Measurements from ENCODE around the gene ROBO2. TPM values are rescaled to one million over a fixed set of nuclear protein-coding genes. Genes with fewer than 3 reads are reported as not detected.

Gene ROBO2
- total RNA-seq, 3 donors from 2014 or later, result not detected

GRCh38 chr3:77553240-77553639, 513.3 kb downstream of the ROBO2 start:
- ATAC-seq (no peak), DNase-seq (no peak)
- H3K36me3 Mint-ChIP-seq (ENCODE audit: insufficient read depth), result no peaks in the 10 kb centered on the region
- H3K9me3 Mint-ChIP-seq, result peaks cover 11% of the 10 kb centered on the region
- H3K4me1 Mint-ChIP-seq (ENCODE audit: low read depth), result no peaks in the 10 kb centered on the region
- no peak overlapping the region for H3K4me3 Mint-ChIP-seq
- H3K27me3 Mint-ChIP-seq (ENCODE audit: low read depth), result no peaks in the 10 kb centered on the region

- Mint-ChIP-seq H3K36me3 (ENCODE audit: insufficient read depth) (no peaks in the 10 kb centered on the region), H3K9me3 (peaks cover 24% of the 10 kb centered on the region), H3K4me3 (no peak overlapping the region), H3K4me1 (ENCODE audit: low read depth) (no peaks in the 10 kb centered on the region), H3K27me3 (ENCODE audit: low read depth) (no peaks in the 10 kb centered on the region)
- DNase-seq (no peak), ATAC-seq (no peak)
Observed at GRCh38 chr3:77562089-77562488, 522.2 kb downstream of the ROBO2 start.

GRCh38 chr3:77563012-77563411, 523.1 kb downstream of the ROBO2 start:
- no peaks in the 10 kb centered on the region for H3K36me3 Mint-ChIP-seq (ENCODE audit: insufficient read depth)
- H3K4me1 Mint-ChIP-seq (ENCODE audit: low read depth), result no peaks in the 10 kb centered on the region
- H3K9me3 Mint-ChIP-seq, result peaks cover 24% of the 10 kb centered on the region
- DNase-seq, result no peak
- no peak for ATAC-seq
- no peaks in the 10 kb centered on the region for H3K27me3 Mint-ChIP-seq (ENCODE audit: low read depth)
- no peak overlapping the region for H3K4me3 Mint-ChIP-seq

- DNase-seq (no peak), ATAC-seq (no peak)
- peaks cover 20% of the 10 kb centered on the region for H3K9me3 Mint-ChIP-seq
- H3K4me3 Mint-ChIP-seq, result no peak overlapping the region
- H3K27me3 Mint-ChIP-seq (ENCODE audit: low read depth), result no peaks in the 10 kb centered on the region
- H3K4me1 Mint-ChIP-seq (ENCODE audit: low read depth), result no peaks in the 10 kb centered on the region
- no peaks in the 10 kb centered on the region for H3K36me3 Mint-ChIP-seq (ENCODE audit: insufficient read depth)
Observed at GRCh38 chr3:77566055-77566454, 526.2 kb downstream of the ROBO2 start.

GRCh38 chr3:77571971-77572715, 532.2 kb downstream of the ROBO2 start:
- no peaks in the 10 kb centered on the region for H3K36me3 Mint-ChIP-seq (ENCODE audit: insufficient read depth)
- H3K4me3 Mint-ChIP-seq, result no peak overlapping the region
- ATAC-seq, result no peak
- no peaks in the 10 kb centered on the region for H3K4me1 Mint-ChIP-seq (ENCODE audit: low read depth)
- H3K27me3 Mint-ChIP-seq (ENCODE audit: low read depth), result no peaks in the 10 kb centered on the region
- no peak for DNase-seq
- H3K9me3 Mint-ChIP-seq, result peaks cover 12% of the 10 kb centered on the region

- Mint-ChIP-seq H3K4me1 (ENCODE audit: low read depth) (no peaks in the 10 kb centered on the region), H3K27me3 (ENCODE audit: low read depth) (no peaks in the 10 kb centered on the region), H3K9me3 (peaks cover 5% of the 10 kb centered on the region), H3K4me3 (no peak overlapping the region), H3K36me3 (ENCODE audit: insufficient read depth) (no peaks in the 10 kb centered on the region)
- no peak for DNase-seq
- ATAC-seq, result no peak
Observed at GRCh38 chr3:77577264-77577663, 537.4 kb downstream of the ROBO2 start.

GRCh38 chr3:77586216-77586615, 546.3 kb downstream of the ROBO2 start:
- H3K4me3 Mint-ChIP-seq, result no peak overlapping the region
- no peaks in the 10 kb centered on the region for H3K36me3 Mint-ChIP-seq (ENCODE audit: insufficient read depth)
- no peak for ATAC-seq
- no peak for DNase-seq
- peaks cover 15% of the 10 kb centered on the region for H3K9me3 Mint-ChIP-seq
- H3K4me1 Mint-ChIP-seq (ENCODE audit: low read depth), result no peaks in the 10 kb centered on the region
- H3K27me3 Mint-ChIP-seq (ENCODE audit: low read depth), result no peaks in the 10 kb centered on the region

- ATAC-seq (no peak), DNase-seq (no peak)
- Mint-ChIP-seq H3K9me3 (peaks cover 11% of the 10 kb centered on the region), H3K4me3 (no peak overlapping the region), H3K4me1 (ENCODE audit: low read depth) (no peaks in the 10 kb centered on the region), H3K36me3 (ENCODE audit: insufficient read depth) (no peaks in the 10 kb centered on the region), H3K27me3 (ENCODE audit: low read depth) (no peaks in the 10 kb centered on the region)
Observed at GRCh38 chr3:77588863-77589262, 549.0 kb downstream of the ROBO2 start.

GRCh38 chr3:77590191-77590590, 550.3 kb downstream of the ROBO2 start:
- no peaks in the 10 kb centered on the region for H3K27me3 Mint-ChIP-seq (ENCODE audit: low read depth)

GRCh38 chr3:77595371-77595870, 555.5 kb downstream of the ROBO2 start:
- no peaks in the 10 kb centered on the region for H3K27me3 Mint-ChIP-seq (ENCODE audit: low read depth)
- no peak for ATAC-seq
- no peak overlapping the region for H3K4me3 Mint-ChIP-seq
- no peak for DNase-seq
- no peaks in the 10 kb centered on the region for H3K36me3 Mint-ChIP-seq (ENCODE audit: insufficient read depth)
- H3K4me1 Mint-ChIP-seq (ENCODE audit: low read depth), result no peaks in the 10 kb centered on the region
- peaks cover 4% of the 10 kb centered on the region for H3K9me3 Mint-ChIP-seq

More at GRCh38 chr3:77590191-77590590, 550.3 kb downstream of the ROBO2 start:
- Mint-ChIP-seq H3K4me1 (ENCODE audit: low read depth) (no peaks in the 10 kb centered on the region), H3K36me3 (ENCODE audit: insufficient read depth) (no peaks in the 10 kb centered on the region), H3K4me3 (no peak overlapping the region), H3K9me3 (peaks cover 11% of the 10 kb centered on the region)
- no peak for ATAC-seq
- DNase-seq, result no peak

GRCh38 chr3:77599948-77600347, 560.0 kb downstream of the ROBO2 start:
- H3K36me3 Mint-ChIP-seq (ENCODE audit: insufficient read depth), result no peaks in the 10 kb centered on the region
- H3K9me3 Mint-ChIP-seq, result peaks cover 4% of the 10 kb centered on the region
- no peaks in the 10 kb centered on the region for H3K4me1 Mint-ChIP-seq (ENCODE audit: low read depth)
- no peaks in the 10 kb centered on the region for H3K27me3 Mint-ChIP-seq (ENCODE audit: low read depth)
- no peak for ATAC-seq
- no peak overlapping the region for H3K4me3 Mint-ChIP-seq
- DNase-seq, result no peak

GRCh38 chr3:77601823-77602415, 562.0 kb downstream of the ROBO2 start:
- DNase-seq (no peak), ATAC-seq (no peak)
- Mint-ChIP-seq H3K9me3 (peaks cover 7% of the 10 kb centered on the region), H3K36me3 (ENCODE audit: insufficient read depth) (no peaks in the 10 kb centered on the region), H3K27me3 (ENCODE audit: low read depth) (no peaks in the 10 kb centered on the region), H3K4me1 (ENCODE audit: low read depth) (no peaks in the 10 kb centered on the region), H3K4me3 (no peak overlapping the region)

- no peaks in the 10 kb centered on the region for H3K36me3 Mint-ChIP-seq (ENCODE audit: insufficient read depth)
- H3K27me3 Mint-ChIP-seq (ENCODE audit: low read depth), result no peaks in the 10 kb centered on the region
- H3K4me3 Mint-ChIP-seq, result no peak overlapping the region
- H3K4me1 Mint-ChIP-seq (ENCODE audit: low read depth), result no peaks in the 10 kb centered on the region
- ATAC-seq (no peak), DNase-seq (no peak)
- H3K9me3 Mint-ChIP-seq, result peaks cover 8% of the 10 kb centered on the region
Observed at GRCh38 chr3:77602722-77603121, 562.8 kb downstream of the ROBO2 start.

GRCh38 chr3:77605308-77605707, 565.4 kb downstream of the ROBO2 start:
- no peaks in the 10 kb centered on the region for H3K4me1 Mint-ChIP-seq (ENCODE audit: low read depth)
- H3K4me3 Mint-ChIP-seq, result no peak overlapping the region
- no peaks in the 10 kb centered on the region for H3K36me3 Mint-ChIP-seq (ENCODE audit: insufficient read depth)
- H3K27me3 Mint-ChIP-seq (ENCODE audit: low read depth), result no peaks in the 10 kb centered on the region
- no peak for ATAC-seq
- no peak for DNase-seq
- H3K9me3 Mint-ChIP-seq, result peaks cover 7% of the 10 kb centered on the region

GRCh38 chr3:77605865-77606264, 566.0 kb downstream of the ROBO2 start:
- Mint-ChIP-seq H3K9me3 (peaks cover 7% of the 10 kb centered on the region), H3K4me1 (ENCODE audit: low read depth) (no peaks in the 10 kb centered on the region), H3K27me3 (ENCODE audit: low read depth) (no peaks in the 10 kb centered on the region), H3K36me3 (ENCODE audit: insufficient read depth) (no peaks in the 10 kb centered on the region), H3K4me3 (no peak overlapping the region)
- ATAC-seq, result no peak
- no peak for DNase-seq

Measured in activated T-cell treated with anti-CD3 and anti-CD28 coated beads, Interleukin-2, amount 50 U/mL, for 4 hours (primary cell).